ENCODE results near the gene JAKMIP3.

- TF ChIP-seq, protein P1, sequence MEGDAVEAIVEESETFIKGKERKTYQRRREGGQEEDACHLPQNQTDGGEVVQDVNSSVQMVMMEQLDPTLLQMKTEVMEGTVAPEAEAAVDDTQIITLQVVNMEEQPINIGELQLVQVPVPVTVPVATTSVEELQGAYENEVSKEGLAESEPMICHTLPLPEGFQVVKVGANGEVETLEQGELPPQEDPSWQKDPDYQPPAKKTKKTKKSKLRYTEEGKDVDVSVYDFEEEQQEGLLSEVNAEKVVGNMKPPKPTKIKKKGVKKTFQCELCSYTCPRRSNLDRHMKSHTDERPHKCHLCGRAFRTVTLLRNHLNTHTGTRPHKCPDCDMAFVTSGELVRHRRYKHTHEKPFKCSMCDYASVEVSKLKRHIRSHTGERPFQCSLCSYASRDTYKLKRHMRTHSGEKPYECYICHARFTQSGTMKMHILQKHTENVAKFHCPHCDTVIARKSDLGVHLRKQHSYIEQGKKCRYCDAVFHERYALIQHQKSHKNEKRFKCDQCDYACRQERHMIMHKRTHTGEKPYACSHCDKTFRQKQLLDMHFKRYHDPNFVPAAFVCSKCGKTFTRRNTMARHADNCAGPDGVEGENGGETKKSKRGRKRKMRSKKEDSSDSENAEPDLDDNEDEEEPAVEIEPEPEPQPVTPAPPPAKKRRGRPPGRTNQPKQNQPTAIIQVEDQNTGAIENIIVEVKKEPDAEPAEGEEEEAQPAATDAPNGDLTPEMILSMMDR (IDR thresholded peaks at IDR 0.05 in 2 of 3, conservative IDR thresholded peaks at IDR 0.05 in 1 of 3; ENCODE audit: control insufficient read depth in 2 of 3, extremely low read depth in 1 of 3, insufficient read depth in 1 of 3, low read depth in 3 of 3, low read length in 3 of 3), result no peak
- TF ChIP-seq RBBP5 (conservative IDR thresholded peaks at IDR 0.05) (no peak), EP300 (IDR thresholded peaks at IDR 0.05; ENCODE audit: borderline replicate concordance in 1 of 2, control insufficient read depth in 1 of 2, low read depth in 2 of 2, low read length in 2 of 2) (no peak), SRF (IDR thresholded peaks at IDR 0.05; ENCODE audit: low read depth in 2 of 2, low read length in 2 of 2) (no peak), SMC3 (IDR thresholded peaks at IDR 0.05; ENCODE audit: borderline replicate concordance, low read length) (no peak), EZH2 (IDR thresholded peaks at IDR 0.05; ENCODE audit: borderline replicate concordance, control insufficient read depth, low read depth, low read length) (no peak), JUND (IDR thresholded peaks at IDR 0.05; ENCODE audit: low read depth, low read length) (no peak), ETV6 (conservative IDR thresholded peaks at IDR 0.05 in 1 of 2, IDR thresholded peaks at IDR 0.05 in 1 of 2; ENCODE audit: borderline replicate concordance in 1 of 2, low read depth in 1 of 2) (no peak), CBX5 (IDR thresholded peaks at IDR 0.05; ENCODE audit: low read depth) (no peak), SP1 (IDR thresholded peaks at IDR 0.05; ENCODE audit: low read depth, low read length) (no peak)
- TF ChIP-seq, protein P2, sequence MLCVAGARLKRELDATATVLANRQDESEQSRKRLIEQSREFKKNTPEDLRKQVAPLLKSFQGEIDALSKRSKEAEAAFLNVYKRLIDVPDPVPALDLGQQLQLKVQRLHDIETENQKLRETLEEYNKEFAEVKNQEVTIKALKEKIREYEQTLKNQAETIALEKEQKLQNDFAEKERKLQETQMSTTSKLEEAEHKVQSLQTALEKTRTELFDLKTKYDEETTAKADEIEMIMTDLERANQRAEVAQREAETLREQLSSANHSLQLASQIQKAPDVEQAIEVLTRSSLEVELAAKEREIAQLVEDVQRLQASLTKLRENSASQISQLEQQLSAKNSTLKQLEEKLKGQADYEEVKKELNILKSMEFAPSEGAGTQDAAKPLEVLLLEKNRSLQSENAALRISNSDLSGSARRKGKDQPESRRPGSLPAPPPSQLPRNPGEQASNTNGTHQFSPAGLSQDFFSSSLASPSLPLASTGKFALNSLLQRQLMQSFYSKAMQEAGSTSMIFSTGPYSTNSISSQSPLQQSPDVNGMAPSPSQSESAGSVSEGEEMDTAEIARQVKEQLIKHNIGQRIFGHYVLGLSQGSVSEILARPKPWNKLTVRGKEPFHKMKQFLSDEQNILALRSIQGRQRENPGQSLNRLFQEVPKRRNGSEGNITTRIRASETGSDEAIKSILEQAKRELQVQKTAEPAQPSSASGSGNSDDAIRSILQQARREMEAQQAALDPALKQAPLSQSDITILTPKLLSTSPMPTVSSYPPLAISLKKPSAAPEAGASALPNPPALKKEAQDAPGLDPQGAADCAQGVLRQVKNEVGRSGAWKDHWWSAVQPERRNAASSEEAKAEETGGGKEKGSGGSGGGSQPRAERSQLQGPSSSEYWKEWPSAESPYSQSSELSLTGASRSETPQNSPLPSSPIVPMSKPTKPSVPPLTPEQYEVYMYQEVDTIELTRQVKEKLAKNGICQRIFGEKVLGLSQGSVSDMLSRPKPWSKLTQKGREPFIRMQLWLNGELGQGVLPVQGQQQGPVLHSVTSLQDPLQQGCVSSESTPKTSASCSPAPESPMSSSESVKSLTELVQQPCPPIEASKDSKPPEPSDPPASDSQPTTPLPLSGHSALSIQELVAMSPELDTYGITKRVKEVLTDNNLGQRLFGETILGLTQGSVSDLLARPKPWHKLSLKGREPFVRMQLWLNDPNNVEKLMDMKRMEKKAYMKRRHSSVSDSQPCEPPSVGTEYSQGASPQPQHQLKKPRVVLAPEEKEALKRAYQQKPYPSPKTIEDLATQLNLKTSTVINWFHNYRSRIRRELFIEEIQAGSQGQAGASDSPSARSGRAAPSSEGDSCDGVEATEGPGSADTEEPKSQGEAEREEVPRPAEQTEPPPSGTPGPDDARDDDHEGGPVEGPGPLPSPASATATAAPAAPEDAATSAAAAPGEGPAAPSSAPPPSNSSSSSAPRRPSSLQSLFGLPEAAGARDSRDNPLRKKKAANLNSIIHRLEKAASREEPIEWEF (IDR thresholded peaks at IDR 0.05; ENCODE audit: insufficient replicate concordance, low read depth, low read length), result no peak
- TF ChIP-seq, protein P3, sequence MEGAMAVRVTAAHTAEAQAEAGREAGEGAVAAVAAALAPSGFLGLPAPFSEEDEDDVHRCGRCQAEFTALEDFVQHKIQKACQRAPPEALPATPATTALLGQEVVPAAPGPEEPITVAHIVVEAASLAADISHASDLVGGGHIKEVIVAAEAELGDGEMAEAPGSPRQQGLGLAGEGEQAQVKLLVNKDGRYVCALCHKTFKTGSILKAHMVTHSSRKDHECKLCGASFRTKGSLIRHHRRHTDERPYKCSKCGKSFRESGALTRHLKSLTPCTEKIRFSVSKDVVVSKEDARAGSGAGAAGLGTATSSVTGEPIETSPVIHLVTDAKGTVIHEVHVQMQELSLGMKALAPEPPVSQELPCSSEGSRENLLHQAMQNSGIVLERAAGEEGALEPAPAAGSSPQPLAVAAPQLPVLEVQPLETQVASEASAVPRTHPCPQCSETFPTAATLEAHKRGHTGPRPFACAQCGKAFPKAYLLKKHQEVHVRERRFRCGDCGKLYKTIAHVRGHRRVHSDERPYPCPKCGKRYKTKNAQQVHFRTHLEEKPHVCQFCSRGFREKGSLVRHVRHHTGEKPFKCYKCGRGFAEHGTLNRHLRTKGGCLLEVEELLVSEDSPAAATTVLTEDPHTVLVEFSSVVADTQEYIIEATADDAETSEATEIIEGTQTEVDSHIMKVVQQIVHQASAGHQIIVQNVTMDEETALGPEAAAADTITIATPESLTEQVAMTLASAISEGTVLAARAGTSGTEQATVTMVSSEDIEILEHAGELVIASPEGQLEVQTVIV (IDR thresholded peaks at IDR 0.05; ENCODE audit: borderline replicate concordance, partially characterized antibody), result no peak
Observed at GRCh38 chr10:132099389-132100090, 33.8 kb downstream of the JAKMIP3 start.

Data from GM12878 (cell line).